ENCODE results near the gene SPECC1.
"Not testable (repeated sequence)": the region's sequence is repeated elsewhere in the genome, so short reads cannot be mapped to it uniquely, and the experiment has no call there.

Gene SPECC1

DNA sequence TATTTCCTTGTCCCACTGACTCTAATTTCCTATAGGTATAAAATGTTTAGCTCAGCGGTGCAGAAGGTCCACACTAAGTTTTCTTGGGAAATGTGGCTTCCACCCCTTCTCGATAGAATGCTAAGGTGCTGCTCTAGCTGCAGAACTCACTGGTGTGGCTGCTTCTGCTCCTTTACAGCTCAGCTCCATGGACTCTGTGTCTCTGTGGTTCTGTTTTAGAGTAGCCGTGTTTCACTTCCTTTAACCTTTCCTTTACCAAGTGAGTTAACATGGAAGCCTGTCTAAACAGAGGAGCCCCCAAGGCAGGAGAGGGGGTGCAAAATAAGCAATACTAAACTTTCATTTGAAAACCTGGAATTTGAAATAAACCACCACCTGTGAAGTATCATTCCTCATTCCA, 65.3 kb downstream of the SPECC1 start:
- TF ChIP-seq, protein P1, sequence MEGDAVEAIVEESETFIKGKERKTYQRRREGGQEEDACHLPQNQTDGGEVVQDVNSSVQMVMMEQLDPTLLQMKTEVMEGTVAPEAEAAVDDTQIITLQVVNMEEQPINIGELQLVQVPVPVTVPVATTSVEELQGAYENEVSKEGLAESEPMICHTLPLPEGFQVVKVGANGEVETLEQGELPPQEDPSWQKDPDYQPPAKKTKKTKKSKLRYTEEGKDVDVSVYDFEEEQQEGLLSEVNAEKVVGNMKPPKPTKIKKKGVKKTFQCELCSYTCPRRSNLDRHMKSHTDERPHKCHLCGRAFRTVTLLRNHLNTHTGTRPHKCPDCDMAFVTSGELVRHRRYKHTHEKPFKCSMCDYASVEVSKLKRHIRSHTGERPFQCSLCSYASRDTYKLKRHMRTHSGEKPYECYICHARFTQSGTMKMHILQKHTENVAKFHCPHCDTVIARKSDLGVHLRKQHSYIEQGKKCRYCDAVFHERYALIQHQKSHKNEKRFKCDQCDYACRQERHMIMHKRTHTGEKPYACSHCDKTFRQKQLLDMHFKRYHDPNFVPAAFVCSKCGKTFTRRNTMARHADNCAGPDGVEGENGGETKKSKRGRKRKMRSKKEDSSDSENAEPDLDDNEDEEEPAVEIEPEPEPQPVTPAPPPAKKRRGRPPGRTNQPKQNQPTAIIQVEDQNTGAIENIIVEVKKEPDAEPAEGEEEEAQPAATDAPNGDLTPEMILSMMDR (IDR thresholded peaks at IDR 0.05; ENCODE audit: control insufficient read depth, insufficient read depth, low read depth, low read length, missing control alignments): no peak
- DNase-seq (ENCODE audit: low read depth): no peak
- no peak overlapping the region for H3K4me3 ChIP-seq (ENCODE audit: control insufficient read depth, low read depth, low read length)

DNA sequence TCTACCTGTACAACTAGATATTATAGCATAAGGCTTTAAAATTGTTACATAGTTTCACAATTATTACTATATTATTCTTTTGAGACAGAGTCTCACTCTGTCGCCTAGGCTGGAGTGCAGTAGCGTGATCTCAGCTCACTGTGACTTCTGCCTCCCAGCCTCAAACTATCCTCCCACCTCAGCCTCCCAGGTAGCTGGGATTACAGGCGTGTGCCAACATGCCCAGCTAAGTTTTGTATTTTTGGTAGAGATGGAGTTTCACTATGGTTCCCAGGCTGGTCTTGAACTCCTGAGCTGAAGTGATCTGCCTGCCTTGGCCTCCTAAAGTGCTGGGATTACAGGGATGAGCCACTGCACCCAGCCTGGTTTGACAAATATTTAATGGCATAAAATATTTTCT, 67.0 kb downstream of the SPECC1 start:
- not testable (repeated sequence) for H3K4me3 ChIP-seq (ENCODE audit: control insufficient read depth, low read depth, low read length); DNase-seq (ENCODE audit: low read depth)

DNA sequence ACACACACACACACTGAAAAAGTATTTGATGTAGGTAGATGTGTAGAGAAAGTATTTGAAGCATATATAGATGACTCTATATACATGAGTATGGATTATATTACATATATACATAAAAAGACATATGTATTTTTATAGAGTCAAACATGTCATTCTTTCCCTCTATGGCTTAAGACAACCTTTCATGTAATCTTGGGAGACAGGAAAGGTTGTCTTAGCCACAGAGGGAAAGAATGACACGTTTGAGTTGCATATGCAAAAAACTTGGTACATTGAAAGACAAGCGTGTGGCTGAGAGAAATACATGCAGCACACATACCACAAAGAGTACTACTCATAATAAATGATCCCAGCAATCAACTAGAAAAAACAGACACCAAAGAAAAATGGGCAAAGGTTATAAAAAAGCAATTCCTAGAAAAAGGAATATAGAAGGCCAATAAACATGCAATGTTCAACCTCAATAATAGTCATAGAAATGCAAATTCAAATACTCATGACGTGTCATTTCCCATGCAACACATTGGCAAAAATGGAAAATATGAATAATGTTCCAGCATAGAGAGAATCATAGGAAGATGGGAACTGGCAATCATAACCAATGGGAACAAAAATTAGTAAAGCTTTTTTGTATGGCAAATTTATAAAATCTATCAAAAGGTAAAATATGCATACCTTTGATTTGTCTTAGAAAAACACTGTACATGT, 69.0 kb downstream of the SPECC1 start:
- TF ChIP-seq, protein P1 (IDR thresholded peaks at IDR 0.05; ENCODE audit: control insufficient read depth, insufficient read depth, low read depth, low read length, missing control alignments): no peak
- DNase-seq (ENCODE audit: low read depth): no peak
- H3K4me3 ChIP-seq (ENCODE audit: control insufficient read depth, low read depth, low read length): no peak overlapping the region

DNA sequence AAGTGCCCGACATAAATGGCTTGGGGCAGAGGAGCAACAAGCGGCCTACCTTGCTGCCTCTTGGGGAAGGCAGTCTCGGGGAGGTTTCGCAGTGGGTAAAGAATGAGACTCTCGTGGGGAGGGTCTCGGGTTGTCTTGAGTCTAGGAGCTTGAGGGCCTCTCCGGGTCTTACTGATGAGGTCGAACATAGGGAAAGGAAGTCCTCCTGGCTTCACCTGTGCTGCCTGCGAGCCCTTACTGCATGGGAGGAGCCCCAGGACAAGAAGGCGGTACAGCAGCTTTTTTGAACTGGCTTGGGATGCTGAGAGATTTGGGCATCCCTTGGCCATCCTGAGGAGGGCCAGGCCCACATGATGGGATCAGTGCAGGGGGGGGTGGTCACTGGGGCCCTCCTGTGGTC, 71.4 kb downstream of the SPECC1 start:
- TF ChIP-seq, protein P1 (IDR thresholded peaks at IDR 0.05; ENCODE audit: control insufficient read depth, insufficient read depth, low read depth, low read length, missing control alignments): no peak
- DNase-seq (ENCODE audit: low read depth): no peak
- H3K4me3 ChIP-seq (ENCODE audit: control insufficient read depth, low read depth, low read length): no peak overlapping the region

DNA sequence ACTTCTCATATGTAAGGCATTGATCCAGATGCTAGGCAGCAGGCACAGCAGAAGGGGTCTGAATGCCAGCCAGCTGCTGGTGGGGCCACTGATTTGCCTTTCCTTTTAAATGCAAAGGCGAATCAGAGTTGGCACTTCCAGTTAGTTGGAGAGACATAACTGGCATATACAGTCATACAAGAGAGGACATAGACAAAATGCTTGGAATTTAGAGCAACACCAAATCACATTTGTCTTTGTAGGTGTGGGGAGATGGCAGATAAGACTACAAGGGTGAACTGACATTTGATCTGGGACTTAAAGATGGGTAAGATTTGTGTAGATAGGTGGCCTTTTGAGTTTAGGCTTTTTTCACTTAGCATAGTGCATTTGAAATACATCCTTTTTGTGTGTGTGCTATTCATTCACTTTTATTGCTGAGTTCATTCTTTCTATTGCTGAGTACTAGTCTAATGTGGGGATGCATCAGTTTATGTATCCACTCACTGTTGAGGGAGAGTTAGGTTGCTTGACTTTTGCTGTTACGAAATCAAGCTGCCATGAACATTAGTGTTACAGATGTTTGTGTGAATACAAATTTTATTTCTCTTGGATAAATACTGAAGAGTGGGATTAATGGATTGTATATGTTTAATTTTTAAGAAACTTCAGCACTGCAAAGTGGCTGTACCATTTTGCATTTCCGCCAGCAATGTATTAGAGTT, 74.1 kb downstream of the SPECC1 start:
- TF ChIP-seq, protein P1 (IDR thresholded peaks at IDR 0.05; ENCODE audit: control insufficient read depth, insufficient read depth, low read depth, low read length, missing control alignments): no peak
- no peak for DNase-seq (ENCODE audit: low read depth)
- no peak overlapping the region for H3K4me3 ChIP-seq (ENCODE audit: control insufficient read depth, low read depth, low read length)

DNA sequence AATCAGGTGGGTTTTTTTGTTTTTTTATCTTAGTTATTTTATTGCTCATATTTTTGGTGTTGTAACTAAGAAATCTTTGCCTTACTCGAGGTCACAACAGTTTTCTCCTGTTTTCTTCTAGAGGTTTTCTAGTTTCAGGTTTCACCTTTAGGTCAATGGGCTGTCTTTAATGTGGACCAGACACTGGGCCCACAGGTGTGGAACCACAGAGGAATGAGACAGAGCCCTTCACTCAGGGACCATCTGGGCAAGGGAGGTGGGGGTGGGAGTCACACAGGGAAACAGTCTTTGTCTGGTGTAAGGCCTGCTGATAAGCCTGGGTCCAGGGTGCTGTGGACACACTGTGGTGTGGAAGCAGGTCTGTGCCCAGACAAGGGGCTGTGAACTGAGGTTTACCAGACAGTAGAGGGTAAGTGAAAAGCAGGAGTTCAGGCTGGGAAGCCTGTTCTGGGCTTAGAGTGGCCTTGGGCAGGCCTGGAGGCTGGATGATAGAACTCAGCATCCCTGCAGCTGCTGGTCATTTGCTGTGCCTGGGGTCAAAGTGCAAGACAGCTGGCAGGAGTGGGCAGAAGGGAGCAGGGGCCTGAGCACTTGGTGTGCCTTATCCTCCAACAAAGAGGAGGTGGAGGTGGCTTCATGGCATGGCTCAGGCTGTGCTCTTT, 75.6 kb downstream of the SPECC1 start:
- TF ChIP-seq, protein P1 (IDR thresholded peaks at IDR 0.05; ENCODE audit: control insufficient read depth, insufficient read depth, low read depth, low read length, missing control alignments): no peak
- H3K4me3 ChIP-seq (ENCODE audit: control insufficient read depth, low read depth, low read length): no peak overlapping the region
- no peak for DNase-seq (ENCODE audit: low read depth)

DNA sequence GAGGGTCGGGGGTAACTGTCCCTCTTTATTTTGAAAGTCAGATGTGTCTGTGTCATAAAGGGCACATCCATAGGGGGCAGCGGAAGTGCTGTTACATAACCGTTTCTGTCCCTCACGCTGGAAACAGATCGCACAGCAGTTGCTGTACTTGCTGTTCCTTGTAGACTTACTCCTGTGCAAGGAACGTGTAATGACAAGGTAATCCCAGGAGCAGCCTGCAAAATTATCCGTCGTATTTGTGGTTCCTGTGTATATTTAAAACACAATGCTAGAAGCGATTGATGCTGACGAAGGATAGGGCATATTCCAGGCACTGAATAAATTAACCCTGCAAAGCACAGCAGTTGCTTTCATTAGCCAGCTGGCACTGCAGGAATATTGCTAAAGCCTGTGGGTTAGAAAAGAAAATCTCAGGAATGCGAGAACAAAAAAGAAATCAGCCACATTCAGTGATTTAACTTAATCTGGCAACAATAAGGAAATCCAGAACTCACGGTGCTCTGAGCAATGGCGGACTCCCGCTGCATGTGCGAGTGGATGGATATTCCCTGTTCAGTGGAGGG, 76.2 kb downstream of the SPECC1 start:
- TF ChIP-seq, protein P1 (IDR thresholded peaks at IDR 0.05; ENCODE audit: control insufficient read depth, insufficient read depth, low read depth, low read length, missing control alignments): no peak
- no peak for DNase-seq (ENCODE audit: low read depth)
- no peak overlapping the region for H3K4me3 ChIP-seq (ENCODE audit: control insufficient read depth, low read depth, low read length)

All from AG09309 (cell line).